GM15510 (cell line): ENCODE data around the gene NTN3.

Source experiments
- POLR2A ChIP-seq: IDR thresholded peaks from 3 replicates; pipeline ENCODE4 v1.6.1; 2011; ENCODE audit warnings: borderline replicate concordance; ENCODE audit not compliant: insufficient read length; ENCODE audit errors: extremely low read depth

Gene NTN3

DNA sequence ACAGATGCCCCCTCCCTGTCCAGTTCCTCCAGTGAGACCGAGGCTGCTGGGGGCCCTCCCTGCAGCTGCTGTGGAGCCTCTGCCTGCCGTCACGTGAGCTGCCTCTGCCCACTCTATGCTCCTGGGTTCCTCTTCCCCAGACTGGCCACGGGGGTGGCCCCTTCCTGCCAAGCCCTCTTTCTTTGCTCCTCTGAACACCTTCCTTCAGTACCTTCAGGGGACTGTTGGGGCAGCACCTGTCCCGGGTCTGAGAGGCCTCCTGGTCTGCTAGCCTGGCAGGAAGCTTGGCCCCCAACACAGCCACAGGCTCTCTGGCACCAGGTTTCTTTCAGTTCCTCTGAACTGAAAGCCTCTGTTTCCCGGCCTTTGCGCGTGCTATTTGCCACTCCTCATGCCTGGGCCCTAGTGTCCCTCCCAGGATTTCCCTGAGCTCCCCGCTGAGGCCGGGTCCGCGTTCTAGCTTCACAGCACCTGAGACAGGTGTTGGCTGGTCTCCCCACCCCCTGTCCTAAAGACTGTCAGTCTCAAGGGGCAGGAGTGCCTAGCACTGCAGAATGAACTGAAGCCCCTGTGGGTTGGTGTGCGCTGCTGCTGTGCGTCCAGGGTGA lies 36.1 kb downstream of the NTN3 start:
- no peak for TF ChIP-seq POLR2A

GRCh38 chr16:2507665-2508064 lies 36.6 kb downstream of the NTN3 start:
- TF ChIP-seq POLR2A = no peak

GRCh38 chr16:2508722-2509400 lies 37.8 kb downstream of the NTN3 start:
- TF ChIP-seq POLR2A = no peak

DNA sequence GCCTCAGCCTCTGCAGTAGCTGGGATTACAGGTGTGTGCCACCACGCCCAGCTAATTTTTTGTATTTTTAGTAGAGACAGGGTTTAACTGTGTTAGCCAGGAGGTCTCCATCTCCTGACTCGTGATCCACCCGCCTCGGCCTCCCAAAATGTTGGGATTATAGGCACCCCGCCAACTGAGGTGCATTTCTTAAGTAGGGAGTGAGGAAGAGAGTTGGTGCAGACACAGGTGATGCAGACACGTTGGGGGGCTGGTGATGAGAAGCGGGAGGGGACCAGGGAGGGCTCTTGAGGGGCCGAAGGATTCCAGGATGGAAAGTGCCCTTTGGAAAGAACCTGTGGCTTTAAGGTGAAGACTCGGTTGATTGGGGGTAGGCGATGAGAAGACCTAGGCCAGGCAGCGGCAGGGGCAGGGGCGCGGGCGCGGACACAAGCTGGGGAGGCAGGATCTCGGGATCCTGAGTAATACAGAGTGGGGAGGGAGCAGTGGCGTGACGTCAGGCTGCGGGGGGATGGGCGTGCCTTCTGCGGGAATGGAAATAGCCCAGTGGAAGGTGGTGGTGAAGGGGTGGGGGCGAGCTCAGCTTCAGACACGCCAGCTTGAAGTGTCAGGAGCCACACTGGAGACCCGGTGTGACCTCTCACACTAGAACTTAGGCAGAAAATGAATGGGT lies 40.2 kb downstream of the NTN3 start:
- TF ChIP-seq POLR2A = no peak

DNA sequence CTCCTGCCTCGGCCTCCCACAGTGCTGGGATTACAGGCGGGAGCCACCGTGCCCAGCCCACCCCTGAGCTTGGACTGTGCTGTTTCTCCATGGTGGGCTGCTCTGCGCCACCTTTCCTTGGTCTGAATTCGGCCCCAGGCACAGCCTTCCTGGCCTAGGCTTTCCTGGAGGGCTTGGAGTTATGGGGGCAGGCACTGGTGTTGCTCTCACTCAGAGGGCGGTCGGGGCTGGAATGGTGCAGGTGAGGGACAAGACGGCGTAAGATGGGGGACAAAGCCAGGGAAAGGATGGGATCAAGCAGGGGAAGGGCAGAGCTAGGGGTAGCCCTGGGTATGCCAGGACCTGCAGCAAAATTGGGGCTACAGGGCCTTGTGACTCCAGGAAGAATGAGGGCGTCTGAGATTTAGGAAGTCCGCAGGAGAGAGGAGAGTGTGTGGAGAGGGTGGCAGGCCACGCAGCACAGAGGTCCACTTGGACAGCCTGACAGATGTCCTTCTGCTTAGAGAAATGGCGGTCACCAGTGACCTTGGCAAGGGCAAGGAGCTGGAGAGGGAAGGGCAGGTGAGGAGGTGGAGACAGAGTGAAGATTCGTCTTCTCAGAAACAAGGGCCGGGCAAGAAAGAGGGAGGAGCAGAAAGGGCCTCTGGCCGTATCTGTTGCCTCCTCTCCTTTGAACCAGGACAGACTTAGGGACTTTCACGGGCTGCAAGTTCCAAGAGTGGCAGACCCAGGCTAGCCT lies 41.1 kb downstream of the NTN3 start:
- no peak for TF ChIP-seq POLR2A

DNA sequence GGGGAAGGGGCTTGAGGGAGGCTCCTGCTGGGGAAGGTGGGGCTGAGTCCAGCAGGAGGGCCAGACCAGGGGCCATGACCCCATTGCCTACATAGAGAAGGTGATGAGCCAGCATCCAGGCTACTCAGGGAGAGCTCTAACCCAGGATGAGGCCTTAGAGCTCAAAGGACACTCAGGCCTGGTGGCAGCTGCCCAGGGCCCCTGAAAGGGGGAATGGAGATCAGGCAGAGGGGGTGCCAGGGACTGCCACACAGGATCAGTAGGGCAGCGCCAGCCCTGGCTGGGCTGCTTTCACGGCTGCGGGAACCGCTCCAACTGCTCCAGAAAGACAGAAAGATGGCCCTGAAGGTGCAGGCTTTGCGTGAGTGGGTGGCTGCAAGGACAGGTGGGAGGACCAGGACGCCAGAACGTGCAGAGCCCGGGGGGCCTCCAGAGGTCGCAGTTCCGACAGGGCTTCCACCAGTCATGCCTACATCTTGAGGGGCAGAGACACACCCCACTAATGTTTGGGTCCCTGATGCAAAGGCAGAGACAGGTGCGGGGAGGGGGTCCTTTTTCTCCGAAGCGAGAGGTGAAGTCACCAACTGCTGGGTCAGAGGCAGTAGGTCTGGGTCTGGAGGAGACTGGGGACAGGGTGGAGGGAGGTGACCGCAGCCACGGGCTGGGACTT lies 41.8 kb downstream of the NTN3 start:
- TF ChIP-seq POLR2A = no peak

GRCh38 chr16:2513405-2514332 lies 42.6 kb downstream of the NTN3 start, which contains the start of gene ATP6V0C:
TSS of gene ATP6V0C (plus strand) at chr16:2513952. CDS start at chr16:2514104, 152 bp downstream.
- peak; percentile 86 for TF ChIP-seq POLR2A

GRCh38 chr16:2514333-2515179 lies 43.5 kb downstream of the NTN3 start:
- TF ChIP-seq POLR2A = no peak

DNA sequence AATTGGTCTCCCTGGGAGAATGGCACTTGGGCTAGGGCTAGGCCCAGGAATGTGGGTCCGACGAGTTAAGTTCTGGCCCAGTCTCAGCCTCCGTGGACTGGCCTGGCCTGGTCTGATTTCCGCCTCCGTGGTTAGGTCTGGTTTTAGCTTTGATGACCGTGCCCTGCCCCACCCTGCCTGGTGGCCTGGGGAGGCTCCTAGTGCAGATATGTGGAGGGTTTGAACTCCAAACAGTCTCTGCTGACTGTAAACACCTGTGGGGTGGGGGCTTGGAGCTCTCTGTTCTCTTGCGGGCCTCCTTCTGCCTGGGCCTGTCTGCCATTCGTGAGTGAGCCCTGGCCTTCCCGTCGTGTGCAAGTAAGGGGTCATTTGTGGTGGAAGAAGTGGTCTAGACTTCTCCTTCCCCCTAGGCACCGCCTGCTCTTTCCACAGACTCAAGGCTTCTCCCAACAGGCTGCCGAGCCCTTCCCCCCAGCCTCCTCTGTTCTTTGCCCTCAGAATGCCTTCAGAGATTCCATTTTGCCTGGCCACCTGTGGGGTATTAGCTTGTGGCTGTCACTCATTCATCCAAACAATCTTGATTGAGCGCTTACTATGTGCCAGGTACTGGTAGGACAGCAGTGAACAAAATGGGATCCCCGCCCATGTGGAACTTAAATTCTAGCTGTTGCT lies 44.2 kb downstream of the NTN3 start:
- no peak for TF ChIP-seq POLR2A

DNA sequence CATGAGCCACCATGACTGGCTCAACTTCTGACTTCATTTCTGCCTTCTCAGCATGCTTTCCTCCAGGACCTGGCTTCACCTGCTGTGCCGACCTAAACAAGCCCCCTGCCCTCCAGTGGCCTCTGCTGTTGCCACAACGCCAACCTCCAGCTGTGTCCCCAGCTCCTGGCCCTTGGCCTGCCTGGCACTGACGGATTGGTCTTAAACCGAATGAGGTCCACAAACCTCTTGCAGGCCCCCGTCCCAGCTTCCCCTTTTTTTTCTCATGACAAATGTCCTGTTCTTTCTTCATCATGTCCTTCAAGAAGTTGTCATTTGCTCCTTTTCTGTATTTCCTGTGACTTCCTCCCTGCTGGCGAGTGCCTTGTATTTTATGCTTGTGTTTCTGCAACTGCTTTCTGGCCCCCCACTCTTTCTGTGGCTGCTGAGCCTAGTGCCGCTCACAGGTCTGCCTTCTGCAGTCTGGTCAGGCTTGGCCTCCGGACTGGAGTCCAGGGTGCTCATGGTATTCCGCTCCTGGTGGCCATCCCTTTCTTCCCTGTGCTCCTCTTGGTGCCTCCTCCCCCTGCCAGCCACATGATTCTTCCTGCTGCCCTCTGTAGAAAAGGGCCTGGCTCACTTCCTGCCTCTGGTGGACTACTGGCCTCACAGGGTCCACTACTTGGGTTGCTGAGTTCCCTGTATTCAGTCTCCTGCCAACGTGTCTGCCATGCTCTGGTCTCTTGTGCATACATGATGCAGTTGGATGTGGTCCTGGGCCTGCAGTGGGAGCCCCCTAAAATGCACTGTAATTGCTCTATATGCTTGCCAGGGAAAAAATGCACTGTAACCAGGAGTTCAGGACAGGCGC lies 45.5 kb downstream of the NTN3 start:
- no peak for TF ChIP-seq POLR2A

- TF ChIP-seq POLR2A = no peak
Measured at GRCh38 chr16:2517954-2518605, 47.0 kb downstream of the NTN3 start.
